GM12801 (cell line): ENCODE measurements around the gene MLX.

ENCODE experiments used
- TF ChIP-seq, protein P1 (sequence below): IDR thresholded peaks from one replicate; pipeline ENCODE4 v1.5.1; 2011; ENCODE audit warnings: control low read depth; ENCODE audit not compliant: insufficient read length; ENCODE audit errors: extremely low read depth

MLX gene

DNA sequence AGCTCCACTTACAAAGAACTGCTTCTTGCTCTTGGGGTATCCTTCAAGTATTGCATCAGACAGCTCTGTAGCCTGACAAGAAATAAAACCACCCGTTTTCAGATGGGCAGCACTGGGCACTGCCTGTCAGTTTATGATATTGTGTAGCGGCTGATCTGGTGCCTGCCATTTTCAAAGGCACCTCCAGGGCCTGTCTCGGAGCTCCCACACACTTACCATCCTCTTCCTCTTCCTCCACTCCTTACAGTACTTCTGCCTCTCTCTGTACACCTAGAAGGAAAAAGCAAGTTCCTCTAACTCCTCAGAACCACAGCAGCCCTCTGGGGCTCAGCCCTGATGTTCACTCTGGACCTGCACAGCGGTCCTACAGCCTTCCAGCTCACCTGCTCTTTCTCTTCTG lies 6.2 kb downstream of the MLX start:
- TF ChIP-seq, protein P1, sequence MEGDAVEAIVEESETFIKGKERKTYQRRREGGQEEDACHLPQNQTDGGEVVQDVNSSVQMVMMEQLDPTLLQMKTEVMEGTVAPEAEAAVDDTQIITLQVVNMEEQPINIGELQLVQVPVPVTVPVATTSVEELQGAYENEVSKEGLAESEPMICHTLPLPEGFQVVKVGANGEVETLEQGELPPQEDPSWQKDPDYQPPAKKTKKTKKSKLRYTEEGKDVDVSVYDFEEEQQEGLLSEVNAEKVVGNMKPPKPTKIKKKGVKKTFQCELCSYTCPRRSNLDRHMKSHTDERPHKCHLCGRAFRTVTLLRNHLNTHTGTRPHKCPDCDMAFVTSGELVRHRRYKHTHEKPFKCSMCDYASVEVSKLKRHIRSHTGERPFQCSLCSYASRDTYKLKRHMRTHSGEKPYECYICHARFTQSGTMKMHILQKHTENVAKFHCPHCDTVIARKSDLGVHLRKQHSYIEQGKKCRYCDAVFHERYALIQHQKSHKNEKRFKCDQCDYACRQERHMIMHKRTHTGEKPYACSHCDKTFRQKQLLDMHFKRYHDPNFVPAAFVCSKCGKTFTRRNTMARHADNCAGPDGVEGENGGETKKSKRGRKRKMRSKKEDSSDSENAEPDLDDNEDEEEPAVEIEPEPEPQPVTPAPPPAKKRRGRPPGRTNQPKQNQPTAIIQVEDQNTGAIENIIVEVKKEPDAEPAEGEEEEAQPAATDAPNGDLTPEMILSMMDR, result no peak

DNA sequence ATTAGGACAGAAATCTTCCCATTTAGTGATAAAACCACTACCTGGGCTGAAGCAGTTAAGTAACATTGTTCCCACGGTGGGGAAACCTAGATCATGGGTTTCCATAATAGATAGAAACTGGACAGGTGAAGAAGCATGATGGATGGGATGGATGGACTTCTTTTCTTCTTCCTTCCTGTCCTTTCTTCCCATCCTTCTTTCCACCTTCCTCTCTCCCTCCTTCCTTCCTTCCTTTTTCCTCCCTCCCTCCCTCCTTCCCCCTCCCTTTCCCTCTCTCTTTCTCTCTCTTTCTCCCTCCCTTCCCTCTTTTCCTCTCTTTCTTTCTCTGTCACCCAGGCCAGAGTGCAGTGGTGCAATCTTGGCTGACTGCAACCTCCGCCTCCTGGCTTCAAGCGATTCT lies 7.6 kb downstream of the MLX start:
- TF ChIP-seq, protein P1, result no peak

DNA sequence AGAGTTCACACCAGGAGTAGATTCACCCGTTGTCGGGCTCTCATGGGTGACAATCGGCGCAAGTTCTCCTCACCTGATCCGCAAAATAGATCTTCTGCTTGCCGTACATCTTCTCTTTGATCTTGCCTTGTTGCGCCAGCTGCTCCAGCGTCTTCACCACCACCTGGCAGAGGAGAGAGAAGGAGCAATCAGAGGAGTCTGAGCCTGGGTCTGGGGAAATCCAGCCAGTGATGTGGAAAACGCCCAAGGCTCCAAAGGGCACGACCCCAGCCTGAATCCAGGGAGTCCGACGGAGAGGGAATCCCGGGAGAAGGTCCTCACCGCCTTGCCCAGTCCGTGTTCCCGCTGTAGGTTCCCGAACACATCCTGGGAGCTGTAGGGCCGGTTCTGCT lies 10.2 kb downstream of the MLX start:
- TF ChIP-seq, protein P1, result no peak

DNA sequence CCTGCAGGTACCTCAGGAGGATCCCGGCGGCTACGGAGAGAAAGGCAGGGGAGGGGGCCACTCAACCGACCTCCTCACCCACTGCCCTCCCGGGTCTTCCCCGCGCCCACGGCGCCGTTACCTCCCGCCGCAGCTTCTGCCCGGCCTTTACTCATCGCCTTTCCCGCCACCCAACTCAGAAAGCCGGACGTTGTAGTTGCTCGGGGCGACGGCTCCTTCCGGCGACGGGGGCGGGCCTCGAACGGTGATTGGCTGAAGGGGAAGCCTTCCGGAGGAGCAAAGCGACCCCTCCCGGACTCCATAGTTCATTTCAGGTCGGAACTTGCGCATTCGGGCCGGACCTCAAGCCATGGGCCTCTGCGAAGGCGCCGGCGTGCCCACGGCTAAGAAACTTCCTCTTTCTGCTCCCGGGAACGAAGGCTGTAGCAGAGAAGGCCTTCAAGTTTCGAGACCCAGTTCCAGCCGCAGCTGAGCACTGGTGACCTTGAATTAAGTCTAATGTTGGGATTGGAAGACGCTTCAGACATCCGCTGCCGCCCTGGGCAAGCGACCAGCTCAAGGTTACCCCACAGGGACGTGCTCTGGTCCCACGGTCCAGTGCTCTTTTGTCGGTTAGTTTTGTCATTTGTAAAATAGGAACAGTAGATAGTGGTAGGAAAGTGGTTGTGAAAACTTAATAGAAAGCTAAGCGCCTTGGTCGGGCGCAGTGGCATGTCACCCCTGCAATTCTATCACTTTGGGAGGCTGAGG lies 10.8 kb downstream of the MLX start, which contains the start of gene PSMC3IP:
TSS of gene PSMC3IP (minus strand) at position 198 of the 750 bp plus-strand sequence. CDS start at position 155, 43 bp downstream.
- TF ChIP-seq, protein P1, result no peak

DNA sequence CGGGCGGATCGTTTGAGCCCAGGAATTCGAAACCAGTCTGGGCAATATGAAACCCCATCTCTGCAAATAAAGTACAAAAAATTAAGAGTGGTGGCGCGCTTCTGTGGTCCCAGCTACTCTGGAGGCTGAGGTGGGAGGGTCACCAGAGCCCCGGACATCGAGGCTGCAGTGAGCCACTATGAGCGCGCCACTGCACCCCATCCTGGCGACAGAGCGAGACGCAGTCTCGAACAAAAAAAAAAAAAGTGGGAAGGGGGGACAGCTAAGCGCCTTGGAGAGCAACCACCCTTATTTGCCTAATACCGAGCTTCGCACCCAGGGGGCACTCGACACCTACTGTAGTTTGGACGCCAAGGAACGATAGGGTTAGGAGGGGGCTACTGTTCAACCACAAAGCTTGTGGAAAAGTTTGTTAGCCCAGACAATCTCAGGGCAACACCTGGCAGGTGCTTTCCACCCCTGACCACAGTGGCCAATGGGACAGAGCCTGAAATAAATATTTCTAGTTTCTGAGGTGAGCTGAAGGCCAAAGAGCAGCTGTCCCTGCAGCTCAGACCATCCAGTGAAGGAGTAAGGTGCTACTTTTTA lies 11.5 kb downstream of the MLX start:
- TF ChIP-seq, protein P1, result no peak

DNA sequence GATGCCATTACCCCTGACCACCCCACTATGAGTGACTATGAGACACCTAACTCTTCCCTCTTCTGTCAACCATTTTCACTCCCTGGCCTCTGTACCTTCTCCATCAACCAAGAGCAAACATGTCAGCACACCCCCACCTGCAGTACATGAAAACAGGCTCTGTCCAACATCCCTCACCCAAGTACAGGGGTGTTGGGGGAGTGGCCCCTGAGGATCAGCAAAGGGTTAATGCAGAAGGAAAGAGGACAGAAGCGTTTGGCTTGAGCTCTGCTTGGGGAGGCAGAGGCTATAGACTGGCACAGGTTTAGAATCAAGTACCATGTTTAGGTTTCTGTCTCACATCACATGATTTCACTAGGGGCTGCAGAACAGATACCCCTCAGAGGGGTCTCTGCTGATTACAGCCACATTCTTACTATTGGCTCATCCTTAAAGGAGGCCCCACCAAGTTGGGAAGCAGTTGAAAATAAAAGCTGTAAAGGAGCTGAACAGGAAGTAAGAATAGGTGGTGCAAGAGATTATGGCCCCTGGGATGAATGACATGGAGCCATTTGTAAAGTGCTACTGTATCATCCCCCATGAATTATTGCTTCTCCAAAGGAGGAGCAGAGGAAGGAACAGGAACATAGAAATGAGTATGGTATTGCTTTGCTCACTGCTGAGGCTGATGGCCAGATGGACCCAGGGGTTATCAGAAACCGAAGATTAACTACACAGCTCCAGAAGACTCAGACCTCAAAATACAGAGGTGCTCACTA lies 13.1 kb downstream of the MLX start:
- TF ChIP-seq, protein P1, result no peak

DNA sequence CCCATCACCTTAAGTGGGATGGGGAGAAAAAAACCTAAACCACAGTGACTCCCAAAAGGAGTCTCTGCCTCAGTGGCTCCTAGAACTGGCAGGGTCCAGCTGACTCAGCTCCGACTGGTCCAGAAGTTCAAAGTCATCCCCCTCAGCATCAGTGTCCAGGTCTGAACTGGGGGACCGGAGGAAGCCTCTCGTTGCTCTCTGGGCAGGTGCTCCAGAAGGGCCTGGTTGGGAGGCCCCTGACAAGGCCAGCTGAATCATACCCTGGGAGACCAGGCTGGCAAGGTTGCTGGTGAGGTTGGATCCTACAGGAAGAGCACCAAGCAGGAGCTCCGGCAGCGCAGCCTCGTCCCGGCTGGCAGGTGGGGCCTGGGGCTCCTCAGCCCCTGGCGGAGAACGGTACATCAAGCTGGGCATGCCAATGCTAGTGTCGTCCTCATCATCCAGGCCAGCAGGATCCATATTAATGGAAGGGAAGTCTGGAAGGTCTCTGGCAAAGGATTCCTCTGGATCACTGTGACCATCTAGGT lies 14.9 kb downstream of the MLX start:
- TF ChIP-seq, protein P1, result no peak
